GM18909 (cell line): Measurements from ENCODE around the gene EPHB1.

Source experiments
- ATAC-seq: cut with Tn5 transposase; IDR thresholded peaks from one replicate; pipeline ENCODE4 v1.9.1; 2021; ENCODE audit warnings: mild to moderate bottlenecking; ENCODE audit not compliant: unreplicated experiment, poor library complexity

Gene EPHB1

GRCh38 chr3:134804508-134805480, 9.7 kb downstream of the EPHB1 start:
- ATAC-seq = no peak

DNA sequence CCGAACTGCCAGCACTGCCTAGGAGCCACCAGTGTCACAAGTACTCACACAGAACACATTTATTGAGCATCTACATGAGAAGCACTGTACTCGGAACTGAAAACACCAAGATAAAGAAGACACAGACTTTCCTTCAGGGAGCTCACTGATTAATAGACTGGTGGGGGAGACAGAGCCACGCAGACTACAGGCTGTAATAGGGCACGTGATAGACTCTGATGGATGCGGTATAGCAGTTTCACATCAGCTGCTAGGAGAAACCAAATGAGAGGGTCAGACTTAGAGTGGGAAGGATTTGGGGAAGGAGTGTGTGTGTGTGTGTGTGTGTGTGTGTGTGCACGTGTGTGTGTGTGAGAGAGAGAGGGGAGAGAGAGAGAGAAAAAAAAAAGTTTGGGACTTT, 12.1 kb downstream of the EPHB1 start:
- ATAC-seq = no peak

- no peak for ATAC-seq
Observed at GRCh38 chr3:134808835-134809234, 13.8 kb downstream of the EPHB1 start.

DNA sequence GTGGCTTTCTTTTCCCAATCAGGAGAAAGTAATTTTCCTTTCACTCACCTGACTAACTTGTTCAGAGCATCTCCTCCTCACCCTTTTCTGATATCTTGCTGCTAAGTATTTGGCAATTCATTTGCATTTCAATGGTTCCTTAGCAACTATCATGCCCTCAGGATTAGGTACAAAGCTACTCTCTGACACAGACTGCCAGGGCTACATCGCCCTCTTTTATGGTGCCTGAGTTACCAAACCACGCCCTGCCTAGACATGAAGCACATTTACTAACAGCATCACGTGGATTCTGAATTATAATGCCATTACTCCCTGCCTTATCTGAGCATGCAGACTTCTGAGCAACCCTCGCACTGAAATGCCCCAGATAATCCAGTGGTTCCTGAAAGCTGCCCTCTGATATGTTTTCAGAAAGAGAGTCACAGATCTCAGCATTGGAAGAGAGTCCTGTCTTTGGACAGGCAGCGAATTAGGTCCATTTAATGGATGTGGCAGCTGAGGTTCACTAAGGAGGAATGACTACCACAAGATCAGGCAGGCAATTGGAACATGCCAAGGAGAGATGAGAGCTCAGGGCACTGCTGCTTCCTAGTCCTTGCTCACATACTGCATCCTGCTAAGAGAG, 14.5 kb downstream of the EPHB1 start:
- peak; percentile 15 for ATAC-seq

DNA sequence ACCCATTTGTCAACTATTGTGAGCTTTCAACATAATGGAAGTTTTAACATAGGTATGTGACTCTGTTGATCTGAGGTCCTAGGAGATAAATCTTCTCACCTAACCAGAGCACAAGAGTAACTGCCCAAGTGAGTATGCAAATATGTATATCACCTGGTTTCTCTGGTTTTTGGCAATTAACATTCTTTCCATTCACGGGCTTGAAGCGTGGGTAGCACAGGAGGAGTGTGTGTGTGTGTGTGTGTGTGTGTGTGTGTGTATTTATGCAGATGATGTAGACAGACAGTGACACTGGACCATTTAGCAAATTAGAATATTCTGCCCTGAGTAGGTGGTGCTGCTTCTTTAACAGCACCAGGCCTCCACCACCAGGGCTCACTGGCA, 15.0 kb downstream of the EPHB1 start:
- ATAC-seq = peak; percentile 49

DNA sequence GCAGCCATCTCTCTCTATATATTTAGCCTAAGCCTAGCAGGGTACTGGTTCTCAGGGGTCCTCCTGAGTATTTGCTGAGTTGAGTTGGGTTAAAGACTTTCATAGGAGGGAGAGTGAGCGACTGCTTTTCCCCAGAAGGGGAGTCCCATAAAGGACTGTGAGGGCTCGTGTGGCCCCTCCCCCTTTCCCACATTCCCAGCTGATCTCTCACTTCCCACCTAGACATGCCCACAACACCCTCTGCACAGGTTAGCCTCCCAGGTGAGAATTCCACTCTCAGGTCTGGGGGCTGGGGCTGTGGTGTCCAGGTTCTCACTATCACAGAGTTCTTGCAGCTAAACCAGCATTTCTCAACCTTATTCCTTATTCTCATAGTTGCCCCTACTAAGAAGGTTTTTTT, 15.8 kb downstream of the EPHB1 start:
- no peak for ATAC-seq

GRCh38 chr3:134813618-134814017, 18.6 kb downstream of the EPHB1 start:
- no peak for ATAC-seq

DNA sequence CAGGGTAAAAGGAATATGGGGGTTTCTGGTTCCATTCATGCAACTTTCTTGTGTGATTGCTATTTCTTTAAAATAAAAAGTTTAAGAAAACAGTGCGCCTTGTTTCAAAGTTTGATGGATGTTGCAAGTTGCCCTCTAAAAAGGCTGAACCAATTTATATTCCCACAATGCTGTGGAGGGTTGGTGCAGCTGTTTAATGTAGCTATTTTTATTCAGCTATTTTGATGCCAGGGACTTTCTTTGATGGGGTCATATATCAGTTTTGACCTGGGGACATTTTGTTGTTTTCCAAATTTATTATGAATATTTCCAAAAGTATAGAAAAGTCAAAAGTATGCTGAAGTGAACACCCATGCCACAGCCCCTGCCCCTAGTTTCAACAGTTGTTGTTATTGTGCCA, 20.5 kb downstream of the EPHB1 start:
- no peak for ATAC-seq

- ATAC-seq = no peak
Observed at GRCh38 chr3:134816623-134817022, 21.6 kb downstream of the EPHB1 start.

- peak; percentile 88 for ATAC-seq
Observed at GRCh38 chr3:134817297-134817696, 22.2 kb downstream of the EPHB1 start.

DNA sequence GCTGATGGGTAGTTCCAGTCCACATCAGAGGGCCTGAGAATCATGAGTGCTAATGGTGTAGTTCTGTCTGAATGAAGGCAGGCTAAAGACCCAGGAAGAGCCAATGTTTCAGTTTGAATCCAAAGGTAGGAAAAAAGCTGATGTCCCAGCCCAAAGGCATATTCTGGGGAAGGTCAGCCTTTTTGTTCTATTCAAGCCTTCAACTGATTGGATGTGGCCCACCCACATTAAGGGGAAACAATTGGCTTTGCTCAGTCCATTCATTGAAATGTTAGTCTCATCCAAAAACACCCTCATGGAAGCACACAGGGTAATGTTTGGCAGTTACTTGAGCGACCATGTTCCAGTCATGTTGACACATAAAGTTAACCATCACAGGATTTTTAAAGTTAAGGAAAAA, 25.9 kb downstream of the EPHB1 start:
- no peak for ATAC-seq

GRCh38 chr3:134822090-134822489, 27.0 kb downstream of the EPHB1 start:
- no peak for ATAC-seq

- no peak for ATAC-seq
Observed at GRCh38 chr3:134823679-134824078, 28.6 kb downstream of the EPHB1 start.

GRCh38 chr3:134824791-134825190, 29.7 kb downstream of the EPHB1 start:
- no peak for ATAC-seq

DNA sequence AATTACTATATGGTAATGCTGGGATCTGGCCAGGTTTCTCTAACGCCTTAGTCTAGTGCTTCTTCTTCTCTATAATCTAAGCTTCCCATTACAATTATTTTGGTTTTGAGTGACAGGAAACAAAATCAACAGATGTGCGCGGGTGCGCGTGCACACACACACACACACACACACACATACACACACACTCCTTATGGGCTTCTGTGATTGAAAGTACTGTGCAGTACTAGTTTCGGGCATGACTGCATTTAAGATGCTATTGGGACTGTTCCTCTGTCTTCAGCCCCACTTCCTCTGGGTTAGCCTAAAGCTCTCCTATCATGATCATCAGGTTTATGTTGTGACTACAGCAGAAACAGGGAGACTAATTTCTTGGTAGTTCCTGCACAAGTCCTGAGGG, 32.2 kb downstream of the EPHB1 start:
- peak; percentile 62 for ATAC-seq

DNA sequence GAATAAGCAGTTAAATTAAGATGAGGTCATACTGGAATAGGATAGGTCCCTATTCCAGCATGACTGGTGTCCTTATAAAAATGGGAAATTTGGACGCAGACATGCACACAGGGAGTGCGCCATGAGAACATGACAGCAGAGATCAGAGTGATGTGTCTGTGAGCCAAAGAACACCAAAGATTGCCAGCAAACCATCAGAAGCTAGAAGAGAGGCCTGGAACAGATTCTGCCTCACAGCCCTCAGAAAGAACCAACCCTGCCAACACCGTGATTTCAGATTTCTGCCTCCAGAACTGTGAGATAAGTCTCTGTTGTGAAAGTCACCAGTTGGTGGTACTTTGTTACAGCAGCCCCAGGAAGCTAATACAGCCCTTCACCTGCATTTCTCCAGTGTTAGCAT, 34.7 kb downstream of the EPHB1 start:
- no peak for ATAC-seq

GRCh38 chr3:134832585-134832984, 37.5 kb downstream of the EPHB1 start:
- no peak for ATAC-seq

DNA sequence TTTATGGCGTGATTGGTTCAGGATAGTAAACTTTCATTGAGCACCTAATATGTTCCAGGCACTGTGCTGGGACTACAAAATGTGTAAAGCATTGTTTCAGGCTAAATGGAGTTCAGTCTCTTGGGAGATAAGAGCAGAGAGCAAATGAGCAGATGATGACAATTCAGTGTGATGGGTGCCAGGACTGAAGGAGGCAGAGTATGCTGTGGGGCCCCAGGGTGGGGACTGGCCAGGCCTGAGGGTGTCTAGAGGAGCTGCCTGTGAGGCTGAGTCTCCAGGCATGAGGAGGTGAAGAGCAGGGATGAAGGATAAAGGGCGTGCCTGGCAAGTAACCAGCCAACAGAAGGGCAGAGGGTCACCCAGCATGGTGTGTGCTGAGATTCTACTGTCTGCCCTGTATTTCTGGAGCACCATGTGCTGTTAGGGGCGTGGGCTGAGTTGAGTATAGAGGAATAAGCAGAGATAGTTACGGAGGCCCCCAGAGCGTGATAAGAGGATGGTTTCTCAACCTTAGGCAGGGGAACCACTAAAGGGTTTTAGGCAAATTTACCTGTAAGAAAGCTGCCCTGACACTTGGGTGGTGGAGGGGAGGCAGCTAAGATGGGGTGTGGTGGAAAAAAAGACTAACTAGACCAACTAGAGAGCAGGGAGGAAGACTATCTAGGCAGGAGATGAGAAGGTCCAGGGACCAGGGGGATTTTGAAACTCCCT, 38.5 kb downstream of the EPHB1 start:
- peak; percentile 61 for ATAC-seq

- ATAC-seq = no peak
Observed at GRCh38 chr3:134836921-134837320, 41.9 kb downstream of the EPHB1 start.

DNA sequence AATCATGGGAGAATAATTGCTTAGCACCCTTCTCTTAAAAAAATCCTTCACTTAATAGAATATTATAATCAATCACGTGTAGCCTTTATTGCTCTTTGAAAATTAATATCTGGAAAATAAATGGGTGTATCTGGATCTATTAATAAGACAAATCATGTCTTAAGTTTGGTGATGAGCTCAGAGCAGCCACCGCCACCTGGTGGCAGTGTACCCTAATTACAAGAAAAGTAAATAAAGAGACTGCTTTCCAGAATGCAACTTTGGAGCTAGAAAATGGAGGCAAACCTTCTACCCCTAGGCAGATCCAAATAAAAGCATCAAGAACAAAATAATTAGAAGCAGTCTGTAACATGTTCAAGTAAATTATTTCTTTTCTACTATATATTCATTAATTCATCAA, 43.5 kb downstream of the EPHB1 start:
- ATAC-seq = no peak

GRCh38 chr3:134839422-134839821, 44.4 kb downstream of the EPHB1 start:
- ATAC-seq = no peak
